ENCODE results near the gene CLASP1. TPM values are rescaled to one million over a fixed set of nuclear protein-coding genes. Genes with fewer than 3 reads are reported as not detected.
"Not testable (repeated sequence)": the region's sequence is repeated elsewhere in the genome, so short reads cannot be mapped to it uniquely, and the experiment has no call there.

CLASP1 gene
- total RNA-seq, 2 experiments from 2014 or later: 62.3 to 76.1 TPM

GRCh38 chr2:121346407-121346806 lies 302.9 kb downstream of the CLASP1 start:
- DNase-seq (no peak), ATAC-seq (no peak)
- CTCF ChIA-PET: no interaction called here
- Mint-ChIP-seq H3K36me3 (peaks cover 34% of the 10 kb centered on the region), H3K4me3 (no peak overlapping the region), H3K4me1 (no peaks in the 10 kb centered on the region), H3K9me3 (ENCODE audit: low read depth) (no peaks in the 10 kb centered on the region), H3K27ac (peak overlapping the region; percentile 38), H3K27me3 (no peaks in the 10 kb centered on the region)

DNA sequence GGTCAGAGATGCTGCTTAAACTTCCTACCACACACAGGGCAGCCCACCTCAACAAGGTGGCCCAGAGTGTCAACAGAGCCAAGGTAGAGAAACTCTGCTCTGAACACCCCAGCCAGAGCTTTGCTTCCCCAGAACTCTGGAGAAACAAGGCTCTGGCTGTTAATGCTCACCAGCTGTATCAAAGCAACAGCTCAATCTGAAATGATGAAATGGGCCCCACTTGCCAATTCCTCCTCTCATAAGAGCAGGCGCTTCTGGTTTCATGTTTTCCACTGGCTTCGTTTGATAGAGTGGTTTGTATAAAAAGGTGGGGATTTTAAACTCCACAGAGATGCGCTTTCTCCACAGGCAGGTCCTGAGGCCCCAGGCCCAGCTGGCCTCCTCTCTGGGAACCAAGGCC lies 303.4 kb downstream of the CLASP1 start:
- Mint-ChIP-seq H3K9me3 (ENCODE audit: low read depth) (no peaks in the 10 kb centered on the region), H3K36me3 (peaks cover 33% of the 10 kb centered on the region), H3K27ac (peak overlapping the region; percentile 38), H3K4me3 (no peak overlapping the region), H3K4me1 (no peaks in the 10 kb centered on the region), H3K27me3 (no peaks in the 10 kb centered on the region)
- CTCF ChIA-PET: no interaction called here
- ATAC-seq: no peak
- no peak for DNase-seq

DNA sequence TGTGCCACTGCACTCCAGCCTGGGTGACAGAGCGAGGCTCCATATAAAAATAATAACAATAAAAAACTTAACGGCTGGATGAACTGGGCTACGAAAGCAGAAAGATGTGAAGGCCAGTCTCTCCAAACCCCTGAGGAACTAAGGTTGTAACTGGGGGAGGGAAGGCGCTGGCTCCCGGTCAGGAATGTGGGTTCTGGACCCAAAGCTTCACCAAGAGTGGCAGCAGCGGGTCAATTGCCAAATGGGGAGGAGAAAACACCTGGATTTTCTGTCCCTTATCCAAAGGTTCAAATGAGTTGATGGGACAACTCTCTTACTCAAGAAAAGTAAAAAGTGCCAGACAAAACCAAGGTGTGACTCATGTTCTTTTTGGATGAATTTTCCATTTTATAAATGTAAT lies 304.2 kb downstream of the CLASP1 start:
- Mint-ChIP-seq H3K36me3 (peaks cover 37% of the 10 kb centered on the region), H3K9me3 (ENCODE audit: low read depth) (no peaks in the 10 kb centered on the region), H3K27me3 (no peaks in the 10 kb centered on the region), H3K27ac (no peak overlapping the region), H3K4me3 (no peak overlapping the region), H3K4me1 (no peaks in the 10 kb centered on the region)
- DNase-seq (no peak), ATAC-seq (no peak)
- CTCF ChIA-PET: no interaction called here

- CTCF ChIA-PET; H3K27ac Mint-ChIP-seq; H3K4me3 Mint-ChIP-seq; H3K4me1 Mint-ChIP-seq; DNase-seq; ATAC-seq; H3K9me3 Mint-ChIP-seq (ENCODE audit: low read depth); H3K27me3 Mint-ChIP-seq: not testable (repeated sequence)
- peaks cover 37% of the 10 kb centered on the region for H3K36me3 Mint-ChIP-seq
Measured at GRCh38 chr2:121343828-121344399, 305.3 kb downstream of the CLASP1 start.

- H3K9me3 Mint-ChIP-seq (ENCODE audit: low read depth): no peaks in the 10 kb centered on the region
- no peak overlapping the region for H3K27ac Mint-ChIP-seq
- ATAC-seq (no peak), DNase-seq (no peak)
- H3K27me3 Mint-ChIP-seq: no peaks in the 10 kb centered on the region
- peaks cover 33% of the 10 kb centered on the region for H3K36me3 Mint-ChIP-seq
- no peak overlapping the region for H3K4me3 Mint-ChIP-seq
- CTCF ChIA-PET: no interaction called here
- H3K4me1 Mint-ChIP-seq: no peaks in the 10 kb centered on the region
Measured at GRCh38 chr2:121343191-121343590, 306.1 kb downstream of the CLASP1 start.

DNA sequence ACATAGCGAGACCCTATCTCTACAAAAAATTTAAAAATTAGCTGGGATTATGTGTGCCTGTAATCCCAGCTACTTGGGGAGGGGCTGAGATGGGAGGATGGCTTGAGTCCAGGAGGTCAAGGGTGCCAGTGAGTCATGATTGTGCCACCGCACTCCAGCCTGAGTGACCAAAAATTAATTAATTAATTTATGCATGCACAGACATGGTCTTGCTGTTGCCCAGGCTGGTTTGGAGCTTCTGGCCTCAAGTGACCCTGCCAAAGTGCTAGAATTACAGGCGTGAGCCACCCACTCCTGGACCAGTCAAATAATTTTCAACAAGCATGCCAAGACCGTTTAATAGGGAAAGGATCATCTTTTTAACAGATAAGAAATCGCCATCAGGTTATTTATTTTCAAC lies 306.5 kb downstream of the CLASP1 start:
- ATAC-seq (no peak), DNase-seq (no peak)
- CTCF ChIA-PET: no interaction called here
- no peaks in the 10 kb centered on the region for H3K9me3 Mint-ChIP-seq (ENCODE audit: low read depth)
- peaks cover 33% of the 10 kb centered on the region for H3K36me3 Mint-ChIP-seq
- H3K27ac Mint-ChIP-seq: no peak overlapping the region
- H3K4me3 Mint-ChIP-seq: no peak overlapping the region
- no peaks in the 10 kb centered on the region for H3K27me3 Mint-ChIP-seq
- H3K4me1 Mint-ChIP-seq: no peaks in the 10 kb centered on the region

- Mint-ChIP-seq H3K27ac (no peak overlapping the region), H3K4me3 (no peak overlapping the region), H3K9me3 (ENCODE audit: low read depth) (no peaks in the 10 kb centered on the region), H3K27me3 (no peaks in the 10 kb centered on the region), H3K4me1 (no peaks in the 10 kb centered on the region), H3K36me3 (peaks cover 22% of the 10 kb centered on the region)
- DNase-seq (no peak), ATAC-seq (no peak)
- CTCF ChIA-PET: no interaction called here
Measured at GRCh38 chr2:121340926-121341325, 308.3 kb downstream of the CLASP1 start.

GRCh38 chr2:121338281-121338680 lies 311.0 kb downstream of the CLASP1 start:
- ATAC-seq (no peak), DNase-seq (no peak)
- CTCF ChIA-PET: no interaction called here
- no peaks in the 10 kb centered on the region for H3K27me3 Mint-ChIP-seq
- peaks cover 13% of the 10 kb centered on the region for H3K36me3 Mint-ChIP-seq
- H3K4me1 Mint-ChIP-seq: peaks cover 11% of the 10 kb centered on the region
- no peak overlapping the region for H3K4me3 Mint-ChIP-seq
- H3K9me3 Mint-ChIP-seq (ENCODE audit: low read depth): no peaks in the 10 kb centered on the region
- no peak overlapping the region for H3K27ac Mint-ChIP-seq

- H3K4me3 Mint-ChIP-seq: no peak overlapping the region
- H3K36me3 Mint-ChIP-seq: peaks cover 10% of the 10 kb centered on the region
- peaks cover 15% of the 10 kb centered on the region for H3K4me1 Mint-ChIP-seq
- no peak for DNase-seq
- H3K27me3 Mint-ChIP-seq: no peaks in the 10 kb centered on the region
- no peaks in the 10 kb centered on the region for H3K9me3 Mint-ChIP-seq (ENCODE audit: low read depth)
- ATAC-seq: no peak
- CTCF ChIA-PET: interaction anchor here (1.3 kb wide), 1 partner anchor 19 kb away, joined by 3 read pairs; no protein-coding TSS in a partner anchor
- no peak overlapping the region for H3K27ac Mint-ChIP-seq
Measured at GRCh38 chr2:121336528-121337294, 312.6 kb downstream of the CLASP1 start.

- H3K27me3 Mint-ChIP-seq: no peaks in the 10 kb centered on the region
- ATAC-seq (no peak), DNase-seq (no peak)
- H3K9me3 Mint-ChIP-seq (ENCODE audit: low read depth): no peaks in the 10 kb centered on the region
- H3K36me3 Mint-ChIP-seq: peaks cover 6% of the 10 kb centered on the region
- CTCF ChIA-PET: interaction anchor here (1.6 kb wide), 1 partner anchor 20 kb away, joined by 5 read pairs; no protein-coding TSS in a partner anchor
- H3K27ac Mint-ChIP-seq: peak overlapping the region; percentile 58
- H3K4me1 Mint-ChIP-seq: peaks cover 15% of the 10 kb centered on the region
- H3K4me3 Mint-ChIP-seq: no peak overlapping the region
Measured at GRCh38 chr2:121335294-121336290, 313.7 kb downstream of the CLASP1 start.

DNA sequence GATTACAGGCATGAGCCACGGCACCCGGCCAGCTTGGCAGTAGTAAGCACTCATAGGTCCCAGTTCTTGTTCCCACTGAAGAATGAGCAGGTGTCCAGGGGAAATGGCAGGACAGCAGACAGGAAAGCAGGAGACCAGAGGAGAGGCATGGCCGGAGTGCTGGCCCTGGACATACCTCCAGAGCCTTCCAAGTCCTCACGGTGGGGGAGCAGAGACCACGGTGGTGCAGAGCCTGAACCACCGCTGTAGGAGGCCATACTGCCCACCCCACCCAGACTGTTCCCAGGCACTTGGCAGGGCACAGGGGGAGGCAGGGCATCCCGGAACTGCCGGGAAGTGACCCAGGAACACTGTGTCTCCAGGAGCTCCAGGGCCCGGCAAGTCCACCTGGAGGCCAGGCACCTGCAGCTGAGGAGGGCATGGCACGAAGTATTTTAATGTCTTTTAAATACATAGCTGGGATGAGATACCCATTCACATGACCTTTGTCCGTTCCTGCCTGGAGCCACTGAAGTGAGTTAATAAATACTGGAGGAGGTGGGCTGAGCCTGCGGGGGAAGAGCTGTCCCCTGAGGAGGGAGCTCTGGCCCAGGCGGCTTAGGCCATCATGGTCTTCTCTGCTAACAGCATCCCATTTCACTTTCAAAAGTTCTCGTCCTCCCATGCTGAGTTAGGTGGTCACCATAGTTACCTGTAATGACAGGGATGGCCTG lies 314.5 kb downstream of the CLASP1 start:
- Mint-ChIP-seq H3K9me3 (ENCODE audit: low read depth) (no peaks in the 10 kb centered on the region), H3K4me3 (no peak overlapping the region), H3K4me1 (peaks cover 15% of the 10 kb centered on the region), H3K36me3 (no peaks in the 10 kb centered on the region), H3K27ac (no peak overlapping the region), H3K27me3 (no peaks in the 10 kb centered on the region)
- peak; percentile 12 for ATAC-seq
- CTCF ChIA-PET: interaction anchor here (1.6 kb wide), 1 partner anchor 21 kb away, joined by 5 read pairs; no protein-coding TSS in a partner anchor
- no peak for DNase-seq

DNA sequence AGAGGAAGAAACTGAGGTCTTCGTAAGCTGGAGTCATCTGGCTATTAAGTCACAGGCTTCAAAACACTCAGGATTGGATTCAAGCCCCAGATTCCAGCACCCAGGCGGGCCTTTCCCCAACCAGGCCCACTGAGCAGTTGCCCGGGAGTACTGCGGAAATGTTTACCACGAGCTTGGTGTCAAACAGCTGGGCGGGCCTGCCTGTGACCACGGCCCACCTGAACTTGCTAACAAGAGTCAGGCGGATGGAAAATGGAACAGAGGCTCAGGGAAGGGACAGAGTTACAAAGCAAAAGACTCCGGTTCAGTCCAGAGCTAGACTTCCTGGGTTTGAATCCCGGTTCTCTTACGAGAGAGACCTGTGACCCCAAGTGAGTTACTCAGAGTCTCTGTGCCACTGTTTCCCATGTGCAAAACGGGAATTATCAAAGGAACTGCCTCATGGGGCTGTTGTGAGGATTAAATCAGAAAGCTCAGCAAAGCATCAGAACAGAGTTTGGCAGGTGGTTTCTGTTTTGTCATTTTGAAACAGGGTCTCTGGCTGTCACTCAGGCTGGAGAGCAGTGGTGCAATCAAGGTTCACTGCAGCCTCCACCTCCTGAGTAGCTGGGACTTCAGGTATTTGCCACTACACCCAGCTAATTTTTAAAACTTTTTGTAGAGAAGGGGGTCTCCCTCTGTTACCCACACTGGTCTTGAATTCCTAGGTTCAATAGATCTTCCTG lies 315.3 kb downstream of the CLASP1 start:
- CTCF ChIA-PET: interaction anchor here (1.6 kb wide), 1 partner anchor 22 kb away, joined by 5 read pairs; no protein-coding TSS in a partner anchor
- H3K4me1 Mint-ChIP-seq: peaks cover 15% of the 10 kb centered on the region
- H3K9me3 Mint-ChIP-seq (ENCODE audit: low read depth): no peaks in the 10 kb centered on the region
- no peak overlapping the region for H3K4me3 Mint-ChIP-seq
- H3K27me3 Mint-ChIP-seq: no peaks in the 10 kb centered on the region
- DNase-seq (peak; percentile 47), ATAC-seq (peak; percentile 49)
- no peaks in the 10 kb centered on the region for H3K36me3 Mint-ChIP-seq
- peak overlapping the region; percentile 47 for H3K27ac Mint-ChIP-seq
